ENCODE data around the gene PPCS.

The PPCS gene

DNA sequence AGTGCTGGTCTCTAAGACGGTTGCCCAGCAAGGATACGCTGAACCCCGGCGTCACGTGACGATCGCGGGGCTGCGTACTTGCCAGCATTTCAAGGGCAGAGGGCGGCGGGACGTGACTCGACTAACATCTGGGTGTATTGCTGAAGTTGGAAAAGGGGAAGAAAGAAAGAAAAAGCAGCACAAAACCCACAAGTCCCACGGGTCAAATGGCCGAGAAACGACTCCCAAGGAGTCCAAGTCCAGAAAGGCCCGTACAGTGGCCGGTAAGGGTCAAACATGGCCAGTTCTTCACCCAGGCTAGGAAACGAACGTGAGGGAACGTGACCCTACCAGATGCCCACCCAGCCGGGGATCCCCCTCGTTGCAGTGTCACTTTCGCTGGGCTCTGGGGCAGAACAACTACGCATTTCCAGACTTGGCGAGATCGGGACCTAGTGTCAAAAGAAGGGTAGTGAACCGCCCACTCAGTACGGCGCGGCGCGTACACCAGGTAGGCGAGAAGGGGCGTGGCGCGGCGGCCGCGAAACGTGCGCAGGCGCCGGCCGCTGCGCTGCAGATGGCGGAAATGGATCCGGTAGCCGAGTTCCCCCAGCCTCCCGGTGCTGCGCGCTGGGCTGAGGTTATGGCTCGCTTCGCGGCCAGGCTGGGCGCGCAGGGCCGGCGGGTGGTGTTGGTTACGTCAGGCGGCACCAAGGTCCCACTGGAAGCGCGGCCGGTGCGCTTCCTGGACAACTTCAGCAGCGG, at the start of gene PPCS, which contains the start of gene ZMYND12:
TSS of gene PPCS (plus strand) at position 534 of the 744 bp plus-strand sequence. CDS start at position 557, 23 bp downstream.
TSS of gene ZMYND12 (minus strand) at position 13 of the 744 bp plus-strand sequence. CDS start 25 bp downstream, outside the sequence.
- peak; percentile 68 for DNase-seq (ENCODE audit: low spot score)

DNA sequence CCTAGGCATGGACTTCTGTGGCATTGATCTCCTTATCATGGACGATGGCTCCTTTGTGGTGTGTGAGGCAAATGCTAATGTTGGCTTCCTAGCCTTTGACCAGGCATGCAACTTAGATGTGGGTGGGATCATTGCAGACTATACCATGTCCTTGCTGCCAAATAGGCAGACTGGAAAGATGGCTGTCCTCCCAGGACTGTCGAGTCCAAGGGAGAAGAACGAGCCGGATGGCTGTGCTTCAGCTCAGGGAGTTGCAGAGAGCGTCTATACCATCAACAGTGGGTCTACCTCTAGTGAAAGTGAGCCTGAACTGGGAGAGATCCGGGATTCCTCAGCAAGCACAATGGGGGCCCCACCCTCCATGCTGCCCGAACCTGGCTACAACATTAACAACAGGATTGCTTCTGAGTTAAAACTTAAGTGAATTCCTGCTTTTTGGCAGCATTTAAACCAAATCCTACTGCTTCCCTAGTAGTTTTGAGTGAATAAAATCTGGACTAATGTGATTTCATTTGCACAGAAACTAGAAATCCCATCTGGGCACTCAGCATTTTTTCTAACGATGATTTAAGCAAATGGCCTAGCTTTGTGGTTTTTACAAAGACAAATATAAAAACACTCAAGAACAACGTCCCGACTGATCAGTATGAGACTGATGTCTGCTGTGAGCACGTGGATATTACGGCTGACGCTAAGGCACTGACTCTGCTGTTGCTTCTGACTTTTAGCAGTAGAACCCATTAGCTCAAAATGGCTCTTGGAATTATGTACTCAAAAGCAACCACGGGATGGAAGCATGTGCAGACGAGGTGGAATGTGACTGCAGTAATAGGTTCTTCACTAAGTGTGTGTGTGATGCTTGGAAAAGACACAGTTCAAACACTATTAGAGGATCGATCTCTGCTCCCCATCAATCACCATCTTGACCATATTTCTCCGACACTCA, 41.5 kb upstream of the PPCS start:
- DNase-seq (ENCODE audit: low spot score): no peak

DNA sequence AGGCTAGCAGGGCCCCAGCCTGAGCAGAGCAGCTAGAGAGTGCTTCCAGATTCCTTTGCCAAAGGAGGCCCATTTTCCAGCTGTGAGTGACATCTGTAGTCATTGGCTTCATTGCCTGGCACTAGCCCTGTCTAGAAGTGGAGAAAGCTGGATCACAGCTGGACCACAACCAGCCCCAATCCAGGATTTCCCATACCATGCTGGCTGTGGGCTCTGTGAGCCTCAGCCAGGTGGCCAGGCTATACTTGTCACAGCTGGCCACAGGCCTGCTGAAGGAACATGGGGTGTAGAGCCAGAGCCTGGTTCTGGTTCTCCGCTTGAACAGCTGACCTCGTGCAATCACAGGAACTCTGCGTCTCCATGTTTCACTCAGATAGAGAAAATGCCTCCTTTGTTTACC, 39.2 kb upstream of the PPCS start:
- DNase-seq (ENCODE audit: low spot score): no peak

DNA sequence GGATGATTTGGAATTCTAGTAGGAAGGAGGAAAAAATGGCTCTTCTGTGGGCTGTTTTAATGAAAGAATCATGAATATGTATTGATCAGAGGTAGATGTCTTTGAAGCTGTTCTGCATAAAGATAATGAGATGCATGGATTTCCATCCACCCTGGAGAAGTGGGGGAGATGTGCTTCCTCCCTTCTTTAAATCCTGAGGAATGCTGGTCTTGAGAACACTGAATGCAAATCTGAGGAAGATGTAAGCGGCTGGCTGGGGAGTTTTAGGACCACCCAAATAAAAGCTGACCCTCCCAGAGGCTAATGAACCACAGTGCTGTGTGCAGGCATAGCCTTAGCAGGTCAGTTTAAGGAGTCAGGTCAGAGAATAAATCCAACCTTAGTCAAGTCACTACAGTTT, 37.8 kb upstream of the PPCS start:
- no peak for DNase-seq (ENCODE audit: low spot score)

- no peak for DNase-seq (ENCODE audit: low spot score)
These were observed 37.1 kb upstream of the PPCS start for GRCh38 chr1:42419126-42419821.

- no peak for DNase-seq (ENCODE audit: low spot score)
These were observed 36.2 kb upstream of the PPCS start for GRCh38 chr1:42420121-42420520.

- DNase-seq (ENCODE audit: low spot score): peak; percentile 67
These were observed 35.3 kb upstream of the PPCS start for GRCh38 chr1:42420911-42421585.

DNA sequence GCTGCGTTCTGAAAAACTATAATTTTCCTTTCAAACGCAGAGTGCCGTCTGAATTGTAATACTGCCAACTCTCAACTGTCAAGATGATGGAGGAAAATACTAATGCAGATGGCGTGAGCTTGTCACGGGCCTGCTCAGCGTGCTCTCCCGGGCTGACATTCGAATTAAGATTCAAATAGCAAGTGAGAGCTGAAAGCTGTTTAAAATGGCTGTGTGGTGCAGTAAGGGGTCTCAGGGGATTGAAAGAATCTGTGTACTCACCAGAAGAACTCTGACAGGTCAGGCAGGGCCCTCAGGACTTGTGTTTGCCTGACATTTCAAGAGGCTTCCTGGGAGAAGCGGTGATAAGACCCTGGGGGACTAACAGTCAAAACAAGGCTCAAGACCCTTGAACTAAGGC, 33.6 kb upstream of the PPCS start:
- no peak for DNase-seq (ENCODE audit: low spot score)

- DNase-seq (ENCODE audit: low spot score): no peak
These were observed 32.7 kb upstream of the PPCS start for GRCh38 chr1:42423681-42424080.

DNA sequence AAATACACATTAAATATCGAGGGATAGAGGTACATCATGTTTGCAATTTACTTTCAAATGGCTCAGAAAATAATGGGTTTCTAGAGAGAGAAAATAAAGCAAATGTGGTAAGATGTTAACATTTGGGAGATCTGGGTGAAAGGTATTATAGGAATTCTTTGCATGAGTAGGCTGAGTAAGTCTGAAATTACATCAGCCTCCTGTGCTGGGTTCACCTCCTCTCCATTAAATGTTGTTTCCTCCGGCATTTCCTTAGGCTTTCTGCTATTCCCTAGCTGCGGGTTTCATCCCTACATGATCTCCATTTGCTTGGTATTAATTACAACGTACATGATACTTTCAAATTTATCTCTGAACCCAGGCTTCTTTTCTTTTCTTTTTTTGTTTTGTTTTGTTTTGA, 32.1 kb upstream of the PPCS start:
- DNase-seq (ENCODE audit: low spot score): no peak

GRCh38 chr1:42427240-42427639, 29.1 kb upstream of the PPCS start:
- no peak for DNase-seq (ENCODE audit: low spot score)

DNA sequence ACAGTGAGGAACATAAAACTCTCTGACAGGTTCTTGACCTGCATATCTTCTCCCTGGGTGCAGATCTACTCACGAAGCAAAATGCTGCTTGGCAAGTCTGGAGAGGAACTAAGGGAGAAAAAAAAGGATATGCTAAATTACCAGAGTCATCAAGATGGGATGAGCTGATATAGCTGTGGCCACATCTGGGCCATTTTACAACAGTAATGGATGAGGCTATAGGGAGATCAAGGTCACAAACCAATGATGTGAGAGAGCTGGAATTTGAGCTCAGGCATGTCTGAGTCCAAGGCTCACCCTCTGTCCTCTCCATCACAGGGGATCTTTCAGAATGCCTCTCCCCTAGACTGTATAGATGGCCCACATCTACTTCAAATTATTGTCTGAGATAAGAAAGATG, 26.7 kb upstream of the PPCS start:
- no peak for DNase-seq (ENCODE audit: low spot score)

DNA sequence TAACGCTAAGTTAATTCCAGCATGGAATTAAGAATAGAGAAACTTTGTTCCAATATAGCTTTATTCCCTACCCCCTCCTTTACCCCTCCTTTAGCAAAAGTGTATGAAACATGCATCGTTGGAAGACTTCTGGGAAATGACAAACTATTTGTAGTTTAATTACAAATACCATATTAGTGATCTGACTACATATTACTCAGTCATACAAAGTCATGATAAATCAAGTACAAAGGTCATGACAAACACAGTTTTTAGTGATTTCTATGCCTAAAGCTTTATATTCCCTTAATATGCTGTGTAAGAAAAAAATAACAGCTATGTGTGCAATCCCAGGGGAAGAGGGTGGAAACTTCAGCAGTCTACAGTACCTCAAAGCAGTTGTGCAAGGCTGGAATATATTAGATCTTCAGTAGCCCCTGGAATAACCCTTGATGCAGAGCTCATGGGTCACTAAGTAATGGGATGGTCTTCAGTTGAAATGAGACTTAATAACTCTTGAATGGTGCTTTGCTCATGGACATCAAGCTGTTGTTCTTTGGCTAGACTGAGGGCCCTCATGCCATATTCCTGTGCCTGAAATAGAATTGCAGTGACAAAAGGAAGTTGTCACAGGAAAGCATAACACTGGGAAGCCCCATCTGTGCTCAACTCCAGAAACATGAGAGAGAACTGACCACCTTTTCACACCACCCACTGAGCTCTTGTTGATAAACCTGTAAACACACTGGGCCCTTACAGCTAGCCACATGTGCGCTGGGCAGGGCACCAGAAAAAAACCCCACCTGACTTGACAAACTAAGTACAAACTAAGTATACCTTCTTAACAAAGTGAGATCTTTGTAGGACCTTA, 25.8 kb upstream of the PPCS start:
- DNase-seq (ENCODE audit: low spot score): no peak

- DNase-seq (ENCODE audit: low spot score): no peak
These were observed 24.8 kb upstream of the PPCS start for GRCh38 chr1:42431514-42431913.

DNA sequence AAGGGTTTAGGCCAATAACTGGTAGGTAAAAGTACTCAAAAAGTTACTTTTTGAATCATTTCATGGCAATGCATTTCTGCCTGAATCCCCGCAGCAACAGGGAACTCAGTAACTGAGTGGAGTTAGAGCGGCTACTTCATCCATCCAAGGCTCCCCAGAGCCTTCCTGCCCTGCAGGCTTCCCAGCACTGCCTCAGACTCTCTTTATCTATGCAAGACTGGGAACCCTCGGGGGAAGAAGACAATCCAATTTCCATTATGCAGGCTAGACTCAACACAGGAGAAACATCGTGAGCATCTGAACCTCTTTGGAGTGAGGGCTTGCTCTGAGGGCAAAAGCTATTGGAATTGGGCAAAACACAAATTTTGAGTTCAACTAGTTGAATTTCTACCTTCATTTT, 23.6 kb upstream of the PPCS start:
- no peak for DNase-seq (ENCODE audit: low spot score)

GRCh38 chr1:42433369-42433768, 23.0 kb upstream of the PPCS start:
- no peak for DNase-seq (ENCODE audit: low spot score)

DNA sequence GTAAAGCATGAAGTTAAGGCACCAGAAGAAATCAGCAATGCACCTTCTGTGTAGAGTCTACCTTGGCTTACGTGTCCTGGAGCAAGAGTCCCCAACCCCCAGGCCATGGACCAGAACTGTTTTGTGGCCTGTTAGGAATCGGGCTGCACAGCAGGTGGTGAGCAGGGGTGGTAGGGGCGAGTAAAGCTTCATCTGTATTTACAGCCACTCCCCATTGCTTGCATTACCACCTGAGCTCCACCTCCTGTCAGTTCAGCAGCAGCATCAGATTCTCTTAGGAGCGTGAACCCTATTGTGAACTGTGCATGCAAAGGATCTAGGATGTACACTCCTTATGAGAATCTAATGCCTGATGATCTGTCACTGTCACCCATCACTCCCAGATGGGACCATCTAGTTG, 22.0 kb upstream of the PPCS start:
- no peak for DNase-seq (ENCODE audit: low spot score)

DNA sequence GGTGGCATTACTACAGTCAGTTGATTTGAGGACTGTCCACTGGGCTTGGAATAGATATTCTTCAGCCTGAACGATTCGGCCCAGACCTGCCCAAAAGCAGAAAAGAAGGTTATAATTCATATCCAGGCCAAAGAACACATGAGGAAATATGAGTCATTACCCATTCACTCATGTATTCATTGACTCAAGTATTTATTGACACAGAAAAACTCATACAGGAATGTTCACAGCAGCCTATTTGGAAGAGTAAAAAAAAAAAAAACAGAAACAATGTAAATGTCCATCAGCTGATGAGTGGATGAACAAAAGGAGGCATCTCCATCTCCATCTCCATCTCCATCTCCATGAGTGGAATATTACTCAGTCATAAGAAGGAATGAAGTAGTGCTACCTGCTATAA, 16.4 kb upstream of the PPCS start:
- DNase-seq (ENCODE audit: low spot score): no peak

- no peak for DNase-seq (ENCODE audit: low spot score)
These were observed 13.7 kb upstream of the PPCS start for GRCh38 chr1:42442662-42443061.

DNA sequence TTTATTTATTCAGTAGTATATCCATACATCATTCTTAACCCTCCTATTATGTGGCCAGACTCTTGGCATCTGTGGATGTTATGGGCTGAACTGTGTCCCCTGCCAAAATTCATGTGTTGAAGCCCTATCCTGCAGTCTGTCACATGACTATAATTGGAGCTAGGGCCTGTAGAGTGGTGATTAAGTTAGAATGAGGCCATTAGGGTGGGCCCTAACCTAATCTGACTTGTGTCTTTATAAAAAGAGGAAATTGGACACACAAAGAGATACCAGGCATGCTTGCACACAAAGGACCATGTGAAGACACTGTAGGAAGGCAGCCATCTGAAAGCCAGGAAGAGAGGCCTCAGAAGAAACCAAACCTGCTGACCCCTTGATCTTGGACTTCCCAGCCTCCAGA, 7.1 kb upstream of the PPCS start:
- no peak for DNase-seq (ENCODE audit: low spot score)

DNA sequence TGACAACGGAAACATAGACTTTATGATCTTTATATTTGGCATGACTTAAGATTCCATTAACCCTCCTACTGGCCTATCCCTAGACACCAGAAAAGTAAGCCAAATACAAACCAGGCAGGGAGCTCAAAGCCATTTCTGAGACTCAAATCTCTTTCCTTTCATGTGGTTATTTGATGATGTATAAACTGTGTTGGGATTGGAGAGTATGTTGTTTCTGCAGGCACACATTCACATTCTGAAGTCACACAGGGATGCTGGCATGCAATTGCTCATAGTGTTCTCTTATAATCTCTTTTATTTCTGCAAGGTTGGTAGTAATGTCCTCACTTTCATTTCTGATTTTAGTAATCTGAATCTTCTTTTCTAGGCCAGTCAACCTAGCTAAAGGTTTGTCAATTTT, 6.3 kb upstream of the PPCS start:
- no peak for DNase-seq (ENCODE audit: low spot score)

Data from COLO829 (cell line).